PFSK-1 (cell line): Measurements from ENCODE around the gene ST3GAL2.

Source experiments
- FOXP2 ChIP-seq: optimal IDR thresholded peaks from 2 replicates; pipeline ENCODE3; 2011; ENCODE audit warnings: borderline replicate concordance, control low read depth, inconsistent platforms; ENCODE audit not compliant: insufficient read depth; ENCODE audit errors: extremely low read length, extremely low read depth
- POLR2AphosphoS5 ChIP-seq: IDR thresholded peaks from 2 replicates; pipeline ENCODE4 v1.6.1; 2012; ENCODE audit warnings: low read depth, mild to moderate bottlenecking, control low read depth, low read length, moderate library complexity
- REST ChIP-seq, 2 experiments: IDR thresholded peaks; 2 replicates each; pipeline versions ENCODE4 v1.6.1 to v1.8.0; 2011 to 2012; ENCODE audit warnings: low read depth in 2 of 2, low read length in 2 of 2, control low read depth in 1 of 2, inconsistent platforms in 1 of 2, mild to moderate bottlenecking in 1 of 2, moderate library complexity in 1 of 2; ENCODE audit not compliant: insufficient read depth in 1 of 2
- SIN3A ChIP-seq: IDR thresholded peaks from 2 replicates; pipeline ENCODE4 v1.6.1; 2012; ENCODE audit warnings: mild to moderate bottlenecking, low read length, moderate library complexity, borderline replicate concordance; ENCODE audit not compliant: insufficient read depth
- TAF1 ChIP-seq: IDR thresholded peaks from 2 replicates; pipeline ENCODE4 v1.6.1; 2012; ENCODE audit warnings: low read length, control low read depth, borderline replicate concordance; ENCODE audit not compliant: insufficient read depth

- TF ChIP-seq TAF1 (no peak), POLR2AphosphoS5 (no peak), REST (IDR thresholded peaks at IDR 0.05; ENCODE audit: insufficient read depth in 1 of 2, low read depth in 2 of 2, low read length in 2 of 2) (no peak), SIN3A (no peak), FOXP2 (no peak)
These were observed 31.1 kb downstream of the ST3GAL2 start for GRCh38 chr16:70407811-70408274.
